A549 (cell line): ENCODE results near the gene CCDC12.

Source experiments
- BHLHE40 ChIP-seq: IDR thresholded peaks from 2 replicates; pipeline ENCODE4 v1.6.1; 2012; ENCODE audit warnings: low read depth, low read length, inconsistent platforms
- CEBPB ChIP-seq, 2 experiments: fragments of >200 bp in 1 of 2; sonication (Bioruptor Twin) in 1 of 2; formaldehyde crosslinking in 1 of 2; IDR thresholded peaks; 2 replicates each; pipeline ENCODE4 v1.6.1; 2012 to 2016
- CTCF ChIP-seq: fragments of >200 bp; sonication (Bioruptor Twin); formaldehyde crosslinking; IDR thresholded peaks from 3 replicates; pipeline ENCODE4 v1.5.1; 2016
- EP300 ChIP-seq, 2 experiments: fragments of >200 bp; sonication (Bioruptor Twin); formaldehyde crosslinking; IDR thresholded peaks; 2 replicates in 1 of 2; 3 replicates in 1 of 2; pipeline ENCODE4 v1.6.1; 2016 to 2017
- ESRRA ChIP-seq: fragments of 150-350 bp; IDR thresholded peaks from 2 replicates; pipeline ENCODE4 v1.6.1; 2014; ENCODE audit warnings: mild to moderate bottlenecking, low read length, borderline replicate concordance
- JUNB ChIP-seq: fragments of >200 bp; sonication (Bioruptor Twin); formaldehyde crosslinking; IDR thresholded peaks from 2 replicates; pipeline ENCODE4 v1.6.1; 2016
- MYC ChIP-seq: IDR thresholded peaks from 2 replicates; pipeline ENCODE4 v1.6.1; 2012; ENCODE audit warnings: mild to moderate bottlenecking, inconsistent platforms, low read length, improper control_type of control experiment, borderline replicate concordance
- POLR2A ChIP-seq: IDR thresholded peaks from 2 replicates; pipeline ENCODE4 v1.6.1; 2012; ENCODE audit warnings: mild to moderate bottlenecking, low read length
- RAD21 ChIP-seq, 2 experiments: fragments of >200 bp in 1 of 2; sonication (Bioruptor Twin) in 1 of 2; formaldehyde crosslinking in 1 of 2; IDR thresholded peaks in 1 of 2; conservative IDR thresholded peaks in 1 of 2; 2 replicates in 1 of 2; 3 replicates in 1 of 2; pipeline ENCODE4 v1.6.1; 2012 to 2018; ENCODE audit warnings: inconsistent platforms in 1 of 2
- SMC3 ChIP-seq: fragments of >200 bp; sonication (Bioruptor Twin); formaldehyde crosslinking; IDR thresholded peaks from 3 replicates; pipeline ENCODE4 v1.6.1; 2018; ENCODE audit warnings: inconsistent platforms
- USF2 ChIP-seq: fragments of 450-650 bp; IDR thresholded peaks from 2 replicates; pipeline ENCODE4 v1.6.1; 2014; ENCODE audit warnings: antibody characterized with exemption
- TF ChIP-seq, protein P1 (sequence below): IDR thresholded peaks from 2 replicates; pipeline ENCODE4 v1.6.1; 2012; ENCODE audit warnings: low read depth, borderline replicate concordance

DNA sequence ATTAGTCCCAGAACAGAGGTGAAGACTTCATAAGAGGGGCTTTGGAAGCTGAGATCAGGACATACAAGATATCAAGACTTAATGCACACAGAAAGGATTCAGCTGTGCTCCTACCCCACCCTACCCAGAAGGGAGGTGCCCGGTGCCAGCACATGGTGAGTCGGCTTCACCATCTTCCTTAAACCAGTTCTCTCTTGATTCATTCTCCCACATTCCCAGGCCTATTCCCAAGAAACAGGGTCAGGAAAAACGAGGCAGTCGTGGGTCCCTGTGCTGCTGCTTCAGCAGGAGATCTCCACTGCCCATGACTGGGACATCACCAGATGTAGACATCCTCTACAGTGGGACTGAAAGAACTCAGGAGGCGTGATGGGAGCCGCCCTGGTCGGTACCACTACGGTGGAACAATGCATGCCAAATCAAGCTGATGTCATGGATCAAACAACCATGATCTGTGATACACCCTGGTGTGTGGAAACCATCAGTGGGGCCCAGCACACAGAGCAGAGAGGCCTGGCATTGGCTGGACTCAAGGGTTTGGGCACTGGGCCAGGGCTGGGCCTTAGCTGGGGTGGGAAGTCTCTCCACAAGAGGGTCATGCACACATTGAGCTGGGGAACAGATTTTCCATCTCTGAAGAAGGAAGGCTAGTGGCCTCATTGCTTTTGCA lies 41.9 kb downstream of the CCDC12 start:
- no peak for TF ChIP-seq SMC3
- no peak for TF ChIP-seq CTCF
- no peak for TF ChIP-seq USF2
- TF ChIP-seq ESRRA = no peak
- TF ChIP-seq BHLHE40 = no peak
- TF ChIP-seq EP300 (IDR thresholded peaks at IDR 0.05) = no peak
- no peak for TF ChIP-seq CEBPB (IDR thresholded peaks at IDR 0.05)
- TF ChIP-seq JUNB = no peak
- no peak for TF ChIP-seq RAD21 (conservative IDR thresholded peaks at IDR 0.05 in 1 of 2, IDR thresholded peaks at IDR 0.05 in 1 of 2)
- no peak for TF ChIP-seq MYC
- no peak for TF ChIP-seq POLR2A
- TF ChIP-seq, protein P1, sequence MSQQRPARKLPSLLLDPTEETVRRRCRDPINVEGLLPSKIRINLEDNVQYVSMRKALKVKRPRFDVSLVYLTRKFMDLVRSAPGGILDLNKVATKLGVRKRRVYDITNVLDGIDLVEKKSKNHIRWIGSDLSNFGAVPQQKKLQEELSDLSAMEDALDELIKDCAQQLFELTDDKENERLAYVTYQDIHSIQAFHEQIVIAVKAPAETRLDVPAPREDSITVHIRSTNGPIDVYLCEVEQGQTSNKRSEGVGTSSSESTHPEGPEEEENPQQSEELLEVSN = no peak
